Neuronal stem cell (in vitro differentiated cells): ENCODE measurements around the gene DGAT2.
"Not testable (repeated sequence)": the region's sequence is repeated elsewhere in the genome, so short reads cannot be mapped to it uniquely, and the experiment has no call there.

Experiments
- DNase-seq: peaks from one replicate; pipeline ENCODE4 v3.0.0-alpha.2; 2013; ENCODE audit warnings: low spot score
- H2AFZ ChIP-seq: one replicate; pipeline ENCODE4 v1.6.1; 2013; ENCODE audit warnings: mild to moderate bottlenecking, low read length, inconsistent platforms
- H2AK5ac ChIP-seq: 2 replicates; pipeline ENCODE4 v1.6.1; 2013; ENCODE audit warnings: low read depth, mild to moderate bottlenecking, inconsistent platforms, low read length, moderate library complexity, mixed read lengths
- H2BK120ac ChIP-seq: 2 replicates; pipeline ENCODE4 v1.6.1; 2013; ENCODE audit warnings: low read depth, mild to moderate bottlenecking, inconsistent platforms, low read length, moderate library complexity, mixed read lengths
- H2BK12ac ChIP-seq: one replicate; pipeline ENCODE4 v1.6.1; 2013; ENCODE audit warnings: low read length, inconsistent platforms
- H2BK15ac ChIP-seq: 2 replicates; pipeline ENCODE4 v1.6.1; 2013; ENCODE audit warnings: mild to moderate bottlenecking, low read length, inconsistent platforms, mixed read lengths
- H2BK5ac ChIP-seq: one replicate; pipeline ENCODE4 v1.6.1; 2013; ENCODE audit warnings: inconsistent platforms, mild to moderate bottlenecking, low read length, moderate library complexity
- H3K14ac ChIP-seq: one replicate; pipeline ENCODE4 v1.6.1; 2013; ENCODE audit warnings: low read length, inconsistent platforms
- H3K18ac ChIP-seq: 2 replicates; pipeline ENCODE4 v1.6.1; 2013; ENCODE audit warnings: low read length, inconsistent platforms
- H3K23ac ChIP-seq: 2 replicates; pipeline ENCODE4 v1.6.1; 2013; ENCODE audit warnings: low read depth, mild to moderate bottlenecking, mixed read lengths, low read length, inconsistent platforms; ENCODE audit not compliant: poor library complexity
- H3K27ac ChIP-seq: replicated peaks from 3 replicates; pipeline ENCODE4 v1.5.1; 2013; ENCODE audit warnings: low read length, inconsistent platforms
- H3K27me3 ChIP-seq, 3 experiments: 2 replicates each; pipeline ENCODE4 v1.6.1; 2013; ENCODE audit warnings: low read length in 3 of 3, mild to moderate bottlenecking in 2 of 3, inconsistent platforms in 1 of 3, low read depth in 1 of 3, mixed read lengths in 1 of 3, moderate library complexity in 1 of 3; ENCODE audit not compliant: control insufficient read depth in 3 of 3, insufficient read depth in 3 of 3
- H3K36me3 ChIP-seq, 2 donors: replicated peaks in 1 of 2; 2 replicates each; pipeline ENCODE4 v1.6.1; 2013; ENCODE audit warnings: low read length in 2 of 2; ENCODE audit not compliant: control insufficient read depth in 2 of 2, insufficient read depth in 2 of 2
- H3K4ac ChIP-seq: 2 replicates; pipeline ENCODE4 v1.6.1; 2013; ENCODE audit warnings: inconsistent platforms, mild to moderate bottlenecking, low read length, moderate library complexity
- H3K4me1 ChIP-seq, 2 donors: 1 replicate in 1 of 2; 2 replicates in 1 of 2; pipeline ENCODE4 v1.6.1; 2013; ENCODE audit warnings: low read length in 2 of 2, low read depth in 1 of 2; ENCODE audit not compliant: control insufficient read depth in 2 of 2, insufficient read depth in 1 of 2
- H3K4me2 ChIP-seq: one replicate; pipeline ENCODE4 v1.6.1; 2013; ENCODE audit warnings: mild to moderate bottlenecking, low read length, inconsistent platforms; ENCODE audit not compliant: insufficient read depth, poor library complexity, severe bottlenecking
- H3K4me3 ChIP-seq, 2 donors: 2 replicates each; pipeline ENCODE4 v1.5.1; 2013; ENCODE audit warnings: low read length in 2 of 2, mild to moderate bottlenecking in 2 of 2, inconsistent platforms in 1 of 2, moderate library complexity in 1 of 2
- H3K79me1 ChIP-seq: one replicate; pipeline ENCODE4 v1.6.1; 2013; ENCODE audit warnings: low read depth, mild to moderate bottlenecking, inconsistent platforms, low read length, moderate library complexity
- H3K9ac ChIP-seq: one replicate; pipeline ENCODE4 v1.6.1; 2013; ENCODE audit warnings: mild to moderate bottlenecking, low read depth, low read length, inconsistent platforms; ENCODE audit not compliant: poor library complexity
- H3K9me3 ChIP-seq, 2 donors: replicated peaks in 1 of 2; 2 replicates each; pipeline versions ENCODE3 to v1.6.1; 2013; ENCODE audit warnings: low read length in 2 of 2, mild to moderate bottlenecking in 2 of 2, inconsistent platforms in 1 of 2, low read depth in 1 of 2, mixed read lengths in 1 of 2, moderate library complexity in 1 of 2; ENCODE audit not compliant: control insufficient read depth in 2 of 2, insufficient read depth in 1 of 2
- H4K8ac ChIP-seq: one replicate; pipeline ENCODE4 v1.6.1; 2013; ENCODE audit warnings: low read depth, mild to moderate bottlenecking, inconsistent platforms, low read length, moderate library complexity
- H4K91ac ChIP-seq: one replicate; pipeline ENCODE4 v1.6.1; 2013; ENCODE audit warnings: low read length, low read depth, mild to moderate bottlenecking, inconsistent platforms; ENCODE audit not compliant: poor library complexity
- WGBS, 2 donors: extraction: QIAGEN DNeasy Blood & Tissue Kit; methylation state at CpG; one replicate each; pipeline ENCODE4 v1.1.7; 2013; ENCODE audit warnings: missing lambda C conversion rate in 2 of 2, mixed read lengths in 1 of 2; ENCODE audit not compliant: insufficient read length in 2 of 2, insufficient replicate concordance in 1 of 2; ENCODE audit errors: extremely low coverage in 2 of 2; 5-methylcytosine and 5-hydroxymethylcytosine counted together

Gene DGAT2

GRCh38 chr11:75735181-75735845 is 33.3 kb upstream of the DGAT2 start:
- Histone ChIP-seq H3K23ac (no peak overlapping the region), H3K9me3 (no peaks in the 10 kb centered on the region), H2BK5ac (no peak overlapping the region), H2BK12ac (no peak overlapping the region), H3K79me1 (no peaks in the 10 kb centered on the region), H4K8ac (no peak overlapping the region), H2AK5ac (no peak overlapping the region), H3K4me1 (peaks cover 0 to 12% of the 10 kb centered on the region in 2 donors), H3K18ac (peak overlapping the region; percentile 6), H2BK120ac (no peak overlapping the region), H3K9ac (no peak overlapping the region), H3K27ac (no peak overlapping the region), H4K91ac (no peak overlapping the region), H3K4ac (no peak overlapping the region), H3K4me3 (no peak overlapping the region), H3K14ac (no peak overlapping the region), H3K4me2 (no peak overlapping the region), H3K36me3 (no peaks in the 10 kb centered on the region), H2BK15ac (no peak overlapping the region), H3K27me3 (peaks cover 0 to 5% (median 0%) of the 10 kb centered on the region in 3 experiments), H2AFZ (no peak overlapping the region)
- DNase-seq = no peak
- WGBS, 2 donors = no CpG with 5 or more reads among the region's 4 CpGs

GRCh38 chr11:75737314-75737713 is 31.3 kb upstream of the DGAT2 start:
- Histone ChIP-seq H2BK15ac (no peak overlapping the region), H2BK120ac (no peak overlapping the region), H3K4me1 (peaks cover 0 to 12% of the 10 kb centered on the region in 2 donors), H3K27ac (no peak overlapping the region), H2AK5ac (no peak overlapping the region), H3K9me3 (no peaks in the 10 kb centered on the region), H2AFZ (no peak overlapping the region), H3K4me3 (no peak overlapping the region), H3K4ac (no peak overlapping the region), H2BK12ac (no peak overlapping the region), H4K8ac (no peak overlapping the region), H3K27me3 (peaks cover 0 to 3% (median 0%) of the 10 kb centered on the region in 3 experiments), H3K23ac (no peak overlapping the region), H3K4me2 (no peak overlapping the region), H3K18ac (peak overlapping the region; percentile 11), H4K91ac (no peak overlapping the region), H3K14ac (no peak overlapping the region), H3K36me3 (no peaks in the 10 kb centered on the region), H2BK5ac (no peak overlapping the region), H3K79me1 (no peaks in the 10 kb centered on the region), H3K9ac (no peak overlapping the region)
- DNase-seq = no peak
- no CpG with 5 or more reads among the region's 6 CpGs for WGBS, 2 donors

- Histone ChIP-seq H3K14ac (no peak overlapping the region), H3K4ac (no peak overlapping the region), H4K8ac (no peak overlapping the region), H2BK120ac (no peak overlapping the region), H2AFZ (no peak overlapping the region), H2BK12ac (no peak overlapping the region), H2BK15ac (no peak overlapping the region), H3K79me1 (no peaks in the 10 kb centered on the region), H3K23ac (no peak overlapping the region), H3K27ac (no peak overlapping the region), H3K4me2 (no peak overlapping the region), H3K9me3 (no peaks in the 10 kb centered on the region), H3K4me1 (peaks cover 5 to 6% of the 10 kb centered on the region in 2 donors), H2BK5ac (no peak overlapping the region), H3K4me3 (no peak overlapping the region), H3K27me3 (peaks cover 0 to 11% (median 0%) of the 10 kb centered on the region in 3 experiments), H3K9ac (no peak overlapping the region), H3K18ac (no peak overlapping the region), H4K91ac (no peak overlapping the region), H2AK5ac (no peak overlapping the region), H3K36me3 (no peaks in the 10 kb centered on the region)
- no peak for DNase-seq
- WGBS, 2 donors = no CpG with 5 or more reads among the region's 1 CpG
Observed at GRCh38 chr11:75740681-75741080, 27.9 kb upstream of the DGAT2 start.

- not testable (repeated sequence) for H3K9me3 ChIP-seq, H3K23ac ChIP-seq, H2BK120ac ChIP-seq, H3K4me2 ChIP-seq, H3K79me1 ChIP-seq, H4K91ac ChIP-seq, H3K9ac ChIP-seq, H2AK5ac ChIP-seq, H3K36me3 ChIP-seq, H2BK5ac ChIP-seq, H2AFZ ChIP-seq, H2BK15ac ChIP-seq, H3K18ac ChIP-seq, H3K4ac ChIP-seq, H3K14ac ChIP-seq, H3K4me3 ChIP-seq, H4K8ac ChIP-seq, H2BK12ac ChIP-seq, H3K27ac ChIP-seq, DNase-seq, H3K4me1 ChIP-seq
- no CpG with 5 or more reads among the region's 4 CpGs for WGBS, 2 donors
- peaks cover 0 to 12% (median 0%) of the 10 kb centered on the region in 3 experiments for H3K27me3 ChIP-seq
Observed at GRCh38 chr11:75743159-75743558, 25.4 kb upstream of the DGAT2 start.
